Adrenal gland (tissue), 12 donors: ENCODE results near the gene DNAJB1. TPM values are rescaled to one million over a fixed set of nuclear protein-coding genes. Genes with fewer than 3 reads are reported as not detected.

ENCODE experiments used
- DNase-seq, 7 donors: peaks; one replicate each; pipeline ENCODE4 v3.0.0-alpha.2; 2019 to 2020
- H3K27ac ChIP-seq, 5 donors: fragments of 200-600 bp; sonication (generic) in 4 of 5; 1 replicate in 3 of 5; 2 replicates in 2 of 5; pipeline versions ENCODE4 v1.5.1 to v1.8.0; 2016 to 2020; ENCODE audit warnings: mild to moderate bottlenecking in 1 of 5
- H3K27me3 ChIP-seq: fragments of 200-600 bp; 2 replicates; pipeline ENCODE4 v1.8.0; 2021
- H3K36me3 ChIP-seq, 2 donors: fragments of 200-600 bp; replicated peaks in 1 of 2; 1 replicate in 1 of 2; 2 replicates in 1 of 2; pipeline versions ENCODE4 v1.5.1 to v1.8.0; 2018 to 2022
- H3K4me1 ChIP-seq, 2 donors: fragments of 200-600 bp; replicated peaks in 1 of 2; 1 replicate in 1 of 2; 2 replicates in 1 of 2; pipeline versions ENCODE4 v1.5.1 to v1.8.0; 2018 to 2021
- H3K4me3 ChIP-seq, 4 donors: fragments of 200-600 bp; sonication (generic) in 3 of 4; one replicate each; pipeline ENCODE4 v1.5.1; 2016 to 2018
- H3K9me3 ChIP-seq, 3 donors: fragments of 200-600 bp; sonication (generic) in 1 of 3; replicated peaks in 1 of 3; 1 replicate in 2 of 3; 2 replicates in 1 of 3; pipeline versions ENCODE4 v1.5.1 to v1.8.0; 2016 to 2021
- CTCF ChIP-seq, 6 experiments: fragments of 450-650 bp in 4 of 6; fragments of 200-600 bp in 2 of 6; sonication (generic) in 1 of 6; IDR thresholded peaks; 1 replicate in 5 of 6; 2 replicates in 1 of 6; pipeline versions ENCODE4 v1.5.1 to v1.8.0; 2016 to 2021; ENCODE audit warnings: antibody characterized with exemption in 6 of 6, mild to moderate bottlenecking in 2 of 6, moderate library complexity in 1 of 6
- POLR2A ChIP-seq, 2 donors: fragments of 450-650 bp; IDR thresholded peaks; one replicate each; pipeline ENCODE4 v1.6.1; 2017; ENCODE audit warnings: antibody characterized with exemption in 2 of 2, mild to moderate bottlenecking in 2 of 2, moderate library complexity in 1 of 2
- WGBS, 4 donors: extraction: QIAGEN DNeasy Blood & Tissue Kit in 2 of 4; methylation state at CpG; one replicate each; pipeline versions ENCODE4 v1.1.5 to v1.1.7; 2013 to 2017; 5-methylcytosine and 5-hydroxymethylcytosine counted together
- intact Hi-C, 2 donors: fragments of 100-400 bp; cut with DNase I; formaldehyde crosslinking; loops; one replicate each; pipeline versions ENCODE4 v1.14.1 to v1.15.0; 2022 to 2023
- polyA plus RNA-seq, 3 donors: library from polyadenylated mRNA; stranded (reverse); fragments of 200-250 nt in 2 of 3; fragments of 350-450 nt in 1 of 3; fragmentation: Illumina TruSeq in 1 of 3; extraction: RNeasy Lipid Tissue Mini Kit (QIAGEN cat#74804) in 1 of 3; gene quantifications; one replicate each; pipeline ENCODE4 v1.2.3, GENCODE V29; 2013 to 2014
- total RNA-seq, 9 donors: library from RNA; depleted of rRNA in 4 of 9; stranded (reverse); fragments of >200 nt in 4 of 9; fragments of 120-200 nt in 1 of 9; fragmentation: NEBNext Ultra II Directional in 1 of 9; extraction: Animal tissue kit (Norgen Biotek cat#: 25700) in 1 of 9; gene quantifications; one replicate each; pipeline versions ENCODE4 v1.1.0 to v1.2.4, GENCODE V29; 2013 to 2023
- donor health status: healthy with polysubstance abuse.
- donor health status: Bipolar disorder and iron deficiency.
- donor health status: DM: yes; HTN: yes; CAD: no.
- donor health status: DM: no; HTN: no; CAD: no.
- donor health status: DM: no; HTN: no; CAD: no.
- donor health status: DM: yes; HTN: yes; CAD: no.

DNAJB1 gene
- total and polyA plus RNA-seq, 12 donors: 42.5 to 273 (median 123) TPM

- TF ChIP-seq CTCF (IDR thresholded peaks at IDR 0.05): no peak
- TF ChIP-seq POLR2A (IDR thresholded peaks at IDR 0.05): no peak
- WGBS, 4 donors: 70 to 93% (median 86%) methylated on average over 6 to 7 of the region's 7 CpGs
- Histone ChIP-seq H3K9me3 (no peaks in the 10 kb centered on the region), H3K27me3 (no peaks in the 10 kb centered on the region), H3K4me3 (no peak overlapping the region), H3K36me3 (peaks cover 0 to 25% of the 10 kb centered on the region in 2 donors), H3K27ac (peak overlapping the region in 1 of 5 donors; percentile 78), H3K4me1 (peaks cover 0 to 25% of the 10 kb centered on the region in 2 donors)
- no peak for DNase-seq
- intact Hi-C loops: no loop called here
Measured at GRCh38 chr19:14476327-14476672, 41.9 kb downstream of the DNAJB1 start.

GRCh38 chr19:14475251-14476073 is 42.7 kb downstream of the DNAJB1 start, which contains the start of gene PTGER1:
TSS of gene PTGER1 (minus strand) at chr19:14475354. CDS start at chr19:14474320, 1,034 bp downstream.
- TF ChIP-seq CTCF (IDR thresholded peaks at IDR 0.05): peak in 2 of 6 experiments; percentile 17
- TF ChIP-seq POLR2A (IDR thresholded peaks at IDR 0.05): no peak
- H3K4me3 ChIP-seq: no peak within 1 kb of the TSS
- intact Hi-C loops: no loop called here
- peaks cover 0 to 24% of the 10 kb centered on the region in 2 donors for H3K4me1 ChIP-seq
- H3K27ac ChIP-seq: peak within 1 kb of the TSS in 2 of 5 donors; percentile 17 to 78
- H3K9me3 ChIP-seq: no peaks in the 10 kb centered on the region
- no peak for DNase-seq
- H3K27me3 ChIP-seq: no peaks in the 10 kb centered on the region
- WGBS, 4 donors: 8 to 27% (median 16%) methylated on average over 8 to 33 of the region's 33 CpGs
- H3K36me3 ChIP-seq: peaks cover 0 to 33% of the 10 kb centered on the region in 2 donors

GRCh38 chr19:14474827-14475226 is 43.4 kb downstream of the DNAJB1 start:
- Histone ChIP-seq H3K4me1 (peaks cover 0 to 20% of the 10 kb centered on the region in 2 donors), H3K36me3 (peaks cover 0 to 33% of the 10 kb centered on the region in 2 donors), H3K27ac (peak overlapping the region in 1 of 5 donors; percentile 78), H3K9me3 (no peaks in the 10 kb centered on the region), H3K27me3 (no peaks in the 10 kb centered on the region), H3K4me3 (no peak overlapping the region)
- intact Hi-C loops: loop anchor here in 1 of 2 donors (5.0 kb wide), 1 partner anchor 43 kb away; the partner anchor contains the start of gene PKN1
- WGBS, 4 donors: 48 to 66% (median 51%) methylated on average over 7 to 12 of the region's 12 CpGs
- DNase-seq: no peak
- TF ChIP-seq POLR2A (IDR thresholded peaks at IDR 0.05): no peak
- no peak for TF ChIP-seq CTCF (IDR thresholded peaks at IDR 0.05)

GRCh38 chr19:14473978-14474578 is 44.1 kb downstream of the DNAJB1 start:
- H3K36me3 ChIP-seq: peaks cover 0 to 37% of the 10 kb centered on the region in 2 donors

More at GRCh38 chr19:14473978-14474578, 44.1 kb downstream of the DNAJB1 start:
- Histone ChIP-seq H3K4me1 (peaks cover 0 to 20% of the 10 kb centered on the region in 2 donors), H3K4me3 (no peak overlapping the region), H3K9me3 (no peaks in the 10 kb centered on the region), H3K27ac (no peak overlapping the region), H3K27me3 (no peaks in the 10 kb centered on the region)
- DNase-seq: peak in 4 of 7 donors; percentile 39 to 63 (median 52)
- TF ChIP-seq POLR2A (IDR thresholded peaks at IDR 0.05) (no peak), CTCF (IDR thresholded peaks at IDR 0.05) (no peak)
- intact Hi-C loops: loop anchor here in 1 of 2 donors (5.0 kb wide), 1 partner anchor 42 kb away; the partner anchor contains the start of gene PKN1
- 30 to 43% (median 35%) methylated on average over 17 to 53 of the region's 53 CpGs for WGBS, 4 donors
